Tibial nerve (tissue), 4 donors: ENCODE data around the gene RACK1. TPM values are rescaled to one million over a fixed set of nuclear protein-coding genes. Genes with fewer than 3 reads are reported as not detected.
A peak's percentile ranks its signal among the peaks of the same experiment; 100 is the strongest.

Source experiments
- DNase-seq, 2 donors: peaks; one replicate each; pipeline ENCODE4 v3.0.0-alpha.2; 2019; ENCODE audit warnings: low spot score in 2 of 2
- H3K27ac ChIP-seq, 4 donors: fragments of 200-600 bp; sonication (generic) in 3 of 4; one replicate each; pipeline ENCODE4 v1.5.1; 2017 to 2019; ENCODE audit warnings: mild to moderate bottlenecking in 1 of 4
- H3K27me3 ChIP-seq, 2 donors: fragments of 200-600 bp; sonication (generic) in 1 of 2; one replicate each; pipeline versions ENCODE4 v1.5.1 to v1.6.0; 2017 to 2019
- H3K36me3 ChIP-seq, 3 donors: fragments of 200-600 bp; sonication (generic); one replicate each; pipeline ENCODE4 v1.5.1; 2018 to 2019
- H3K4me1 ChIP-seq, 4 donors: fragments of 200-600 bp; sonication (generic) in 3 of 4; one replicate each; pipeline ENCODE4 v1.5.1; 2017 to 2019
- H3K4me3 ChIP-seq, 4 donors: fragments of 200-600 bp; sonication (generic) in 3 of 4; one replicate each; pipeline ENCODE4 v1.5.1; 2017 to 2019; ENCODE audit warnings: mild to moderate bottlenecking in 1 of 4, moderate library complexity in 1 of 4
- H3K9me3 ChIP-seq, 4 donors: fragments of 200-600 bp; sonication (generic) in 3 of 4; one replicate each; pipeline ENCODE4 v1.5.1; 2017 to 2019
- CTCF ChIP-seq, 5 experiments: fragments of 200-600 bp in 3 of 5; fragments of 450-650 bp in 2 of 5; sonication (generic) in 3 of 5; IDR thresholded peaks; one replicate each; pipeline ENCODE4 v1.5.1; 2016 to 2019; ENCODE audit warnings: antibody characterized with exemption in 5 of 5, mild to moderate bottlenecking in 3 of 5, moderate library complexity in 2 of 5
- EP300 ChIP-seq, 2 donors: sonication (generic); formaldehyde crosslinking; IDR thresholded peaks; one replicate each; pipeline ENCODE4 v1.6.1; 2017; ENCODE audit warnings: antibody characterized with exemption in 2 of 2, mild to moderate bottlenecking in 1 of 2
- POLR2A ChIP-seq, 2 donors: fragments of 450-650 bp; IDR thresholded peaks; one replicate each; pipeline ENCODE4 v1.6.1; 2017; ENCODE audit warnings: antibody characterized with exemption in 2 of 2, mild to moderate bottlenecking in 2 of 2, moderate library complexity in 2 of 2
- WGBS, 2 donors: methylation state at CpG; one replicate each; pipeline ENCODE4 v1.1.5; 2018; 5-methylcytosine and 5-hydroxymethylcytosine counted together
- total RNA-seq, 4 donors: library from RNA; depleted of rRNA; stranded (reverse); fragments of >200 nt; gene quantifications; one replicate each; pipeline ENCODE4 v1.1.0, GENCODE V29; 2016

The RACK1 gene
- total RNA-seq, 4 donors from 2014 or later: 1,722 to 2,174 (median 1,870) TPM

GRCh38 chr5:181194489-181195248 is 49.0 kb downstream of the RACK1 start:
- TF ChIP-seq EP300 (IDR thresholded peaks at IDR 0.05) (no peak), POLR2A (IDR thresholded peaks at IDR 0.05) (no peak), CTCF (IDR thresholded peaks at IDR 0.05) (no peak)
- Histone ChIP-seq H3K36me3 (peaks cover 0 to 15% (median 0%) of the 10 kb centered on the region in 3 donors), H3K4me1 (peaks cover 0 to 31% (median 2%) of the 10 kb centered on the region in 4 donors), H3K4me3 (no peak overlapping the region), H3K27me3 (no peaks in the 10 kb centered on the region), H3K27ac (peak overlapping the region in 1 of 4 donors; percentile 24), H3K9me3 (no peaks in the 10 kb centered on the region)
- 67 to 85% methylated on average over 13 to 20 of the region's 21 CpGs for WGBS, 2 donors
- no peak for DNase-seq

GRCh38 chr5:181193656-181194055 is 50.0 kb downstream of the RACK1 start:
- no peak for DNase-seq
- Histone ChIP-seq H3K4me3 (no peak overlapping the region), H3K36me3 (peaks cover 0 to 15% (median 0%) of the 10 kb centered on the region in 3 donors), H3K4me1 (peaks cover 0 to 31% (median 2%) of the 10 kb centered on the region in 4 donors), H3K9me3 (no peaks in the 10 kb centered on the region), H3K27ac (no peak overlapping the region), H3K27me3 (no peaks in the 10 kb centered on the region)
- WGBS, 2 donors: 100% methylated on average over 2 of the region's 2 CpGs
- TF ChIP-seq EP300 (IDR thresholded peaks at IDR 0.05) (no peak), POLR2A (IDR thresholded peaks at IDR 0.05) (no peak), CTCF (IDR thresholded peaks at IDR 0.05) (no peak)

- no peaks in the 10 kb centered on the region for H3K9me3 ChIP-seq
- peaks cover 0 to 7% (median 0%) of the 10 kb centered on the region in 3 donors for H3K36me3 ChIP-seq
- 47 to 51% methylated on average over 12 of the region's 12 CpGs for WGBS, 2 donors
- H3K27ac ChIP-seq: peak overlapping the region; percentile 82 to 95 (median 91)
- no peak for TF ChIP-seq EP300 (IDR thresholded peaks at IDR 0.05)
- no peak for TF ChIP-seq CTCF (IDR thresholded peaks at IDR 0.05)
- no peak for TF ChIP-seq POLR2A (IDR thresholded peaks at IDR 0.05)
- DNase-seq: no peak
- no peaks in the 10 kb centered on the region for H3K27me3 ChIP-seq
- H3K4me3 ChIP-seq: peak overlapping the region; percentile 59 to 78 (median 72)
- peaks cover 0 to 35% (median 4%) of the 10 kb centered on the region in 4 donors for H3K4me1 ChIP-seq
Observed at GRCh38 chr5:181192337-181193046, 51.2 kb downstream of the RACK1 start.

GRCh38 chr5:181191526-181192336 is 52.0 kb downstream of the RACK1 start:
- peak overlapping the region; percentile 82 to 95 (median 91) for H3K27ac ChIP-seq

More at GRCh38 chr5:181191526-181192336, 52.0 kb downstream of the RACK1 start:
- TF ChIP-seq EP300 (IDR thresholded peaks at IDR 0.05) (peak; percentile 50 to 76), POLR2A (IDR thresholded peaks at IDR 0.05) (peak in 1 of 2 donors; percentile 64), CTCF (IDR thresholded peaks at IDR 0.05) (peak in 2 of 5 experiments; percentile 16 to 26)
- peaks cover 0 to 7% (median 0%) of the 10 kb centered on the region in 3 donors for H3K36me3 ChIP-seq
- H3K9me3 ChIP-seq: no peaks in the 10 kb centered on the region
- 0 to 2% methylated on average over 22 to 59 of the region's 64 CpGs for WGBS, 2 donors
- H3K4me1 ChIP-seq: peaks cover 0 to 35% (median 4%) of the 10 kb centered on the region in 4 donors
- peak; percentile 93 to 95 for DNase-seq
- no peaks in the 10 kb centered on the region for H3K27me3 ChIP-seq
- peak overlapping the region; percentile 66 to 78 (median 72) for H3K4me3 ChIP-seq
